Vein endothelial cell (primary cell): ENCODE results near the gene TIMM44. TPM values are rescaled to one million over a fixed set of nuclear protein-coding genes. Genes with fewer than 3 reads are reported as not detected.

Experiments
- total RNA-seq: library from RNA; depleted of rRNA; stranded (reverse); fragments of >200 nt; gene quantifications from 2 replicates; pipeline ENCODE4 v1.2.3, GENCODE V29; 2012

TIMM44 gene
- 44.7 and 44.8 TPM in 2 replicates for total RNA-seq

DNA sequence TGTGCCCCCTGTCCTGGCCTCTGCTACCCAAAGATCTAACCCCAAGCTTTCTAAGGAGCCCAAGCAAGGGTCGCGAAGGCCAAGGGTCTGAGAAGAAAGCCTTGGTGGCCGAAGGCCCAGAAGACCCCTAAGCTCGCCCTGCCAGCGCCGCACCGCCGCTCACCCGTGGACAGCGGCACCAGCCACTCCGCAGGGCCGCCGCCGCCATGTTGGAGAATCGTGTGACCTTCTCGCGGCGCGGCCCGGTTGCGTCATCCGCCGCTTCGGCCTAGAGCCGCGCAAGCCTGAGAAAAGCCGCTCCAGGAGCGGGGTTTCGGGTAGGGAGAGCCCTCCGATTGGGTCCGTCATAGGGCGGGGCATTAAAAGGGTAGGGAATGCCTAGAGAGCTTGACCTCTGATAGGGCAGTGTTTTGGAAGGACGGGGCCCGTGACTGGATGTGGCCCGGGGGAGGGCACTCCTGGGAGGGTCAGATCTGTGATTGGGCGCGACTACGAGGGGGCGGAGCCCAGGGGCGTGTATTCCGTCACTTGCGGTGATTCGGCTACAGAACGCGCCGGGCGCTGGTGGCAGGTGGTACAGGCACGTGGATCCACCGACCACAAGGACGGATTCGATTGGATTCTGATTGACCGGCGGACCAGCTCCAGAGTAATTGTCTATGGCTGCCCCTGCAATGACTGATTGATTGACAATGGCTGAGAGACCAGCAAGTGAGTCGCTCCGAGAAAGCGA lies at the start of gene TIMM44:
Gene TIMM44 (minus strand): TSS at position 223 of the 733 bp plus-strand sequence. CDS start 15 bp downstream, at position 208.

GRCh38 chr19:7926021-7926726 lies 17.3 kb downstream of the TIMM44 start, which contains the start of gene CTXN1:
Gene CTXN1, minus strand, starts transcription at chr19:7926135. Its CDS starts 597 bp downstream, at chr19:7925538.

GRCh38 chr19:7919610-7920518 lies 23.6 kb downstream of the TIMM44 start, which contains the start of gene SNAPC2:
Gene SNAPC2, plus strand, starts transcription at chr19:7920338. Its CDS starts 29 bp downstream, at chr19:7920367.

GRCh38 chr19:7914598-7915045 lies 28.8 kb downstream of the TIMM44 start, which contains the start of gene TGFBR3L:
Gene TGFBR3L, plus strand, starts transcription at chr19:7914830.

DNA sequence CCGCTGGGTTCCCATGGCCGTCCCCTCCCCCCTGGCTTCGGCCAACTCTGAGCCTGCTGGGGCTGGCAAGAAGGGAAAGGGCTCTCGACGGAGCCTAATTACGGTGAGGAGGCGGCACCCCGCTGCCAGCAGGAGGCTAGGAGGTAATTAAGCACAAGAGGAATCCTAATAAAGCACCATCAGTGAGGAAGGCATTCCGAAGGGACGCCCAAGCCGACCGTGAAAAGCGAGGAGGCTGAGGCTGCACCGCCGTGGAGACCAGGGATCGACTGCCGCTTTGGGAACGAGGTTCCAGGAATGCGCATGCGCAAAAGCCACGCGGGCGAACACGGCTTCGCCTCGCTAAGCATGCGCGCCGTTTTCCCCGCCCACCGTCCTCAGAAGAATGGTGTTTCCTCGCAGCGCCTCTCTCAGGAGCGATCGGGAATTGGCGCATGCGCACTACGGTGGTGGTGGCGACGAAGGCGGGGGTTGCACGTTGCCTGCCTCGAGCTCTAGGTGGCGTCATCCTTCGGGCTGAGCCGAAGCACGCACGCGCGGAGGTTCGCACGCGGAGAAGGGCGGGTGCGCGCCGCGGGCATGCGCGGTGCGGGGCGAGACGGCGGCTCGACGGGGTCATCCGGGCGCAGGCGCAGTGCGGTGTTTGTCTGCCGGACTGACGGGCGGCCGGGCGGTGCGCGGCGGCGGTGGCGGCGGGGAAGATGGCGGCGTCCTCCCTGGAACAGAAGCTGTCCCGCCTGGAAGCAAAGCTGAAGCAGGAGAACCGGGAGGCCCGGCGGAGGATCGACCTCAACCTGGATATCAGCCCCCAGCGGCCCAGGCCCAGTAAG lies 40.0 kb downstream of the TIMM44 start, which contains the start of gene MAP2K7:
Gene MAP2K7 (plus strand): TSS at position 634 of the 830 bp plus-strand sequence. CDS start 68 bp downstream, at position 702.

GRCh38 chr19:7888145-7888825 lies 55.2 kb downstream of the TIMM44 start, which contains the start of gene LRRC8E:
Gene LRRC8E, plus strand, starts transcription at chr19:7888510. Its CDS starts 7,094 bp downstream, at chr19:7895604.

Other genes with a start within 250 kb of the TIMM44 start
- not detected in 2 replicates for gene FCER2, start 241.5 kb downstream of the TIMM44 start, total RNA-seq
- gene CLEC4G, start 211.6 kb downstream of the TIMM44 start, total RNA-seq = not detected in 2 replicates
- not detected in 2 replicates for gene CD209, start 196.1 kb downstream of the TIMM44 start, total RNA-seq
- gene CLEC4M, start 180.4 kb downstream of the TIMM44 start, total RNA-seq = not detected in 2 replicates
- gene EVI5L, start 113.4 kb downstream of the TIMM44 start, total RNA-seq = 13.7 and 21.6 TPM in 2 replicates
- not detected in 2 replicates for gene PRR36, start 69.3 kb downstream of the TIMM44 start, total RNA-seq
- 1.1 and 1.3 TPM in 2 replicates for gene LRRC8E, start 55.2 kb downstream of the TIMM44 start, total RNA-seq
- gene MAP2K7, start 39.8 kb downstream of the TIMM44 start, total RNA-seq = 12.5 and 13.7 TPM in 2 replicates
- 0.29 and 2.0 TPM in 2 replicates for gene TGFBR3L, start 28.8 kb downstream of the TIMM44 start, total RNA-seq
- gene SNAPC2, start 23.3 kb downstream of the TIMM44 start, total RNA-seq = 21.2 and 21.8 TPM in 2 replicates
- 10.1 and 23.5 TPM in 2 replicates for gene CTXN1, start 17.5 kb downstream of the TIMM44 start, total RNA-seq
- gene ELAVL1, start 62.0 kb upstream of the TIMM44 start, total RNA-seq = 54.2 and 61.6 TPM in 2 replicates
- gene CCL25, start 109.1 kb upstream of the TIMM44 start, total RNA-seq = not detected in 2 replicates
- gene FBN3, start 205.9 kb upstream of the TIMM44 start, total RNA-seq = not detected in 2 replicates